ENCODE data around the gene UNC13D. TPM values are rescaled to one million over a fixed set of nuclear protein-coding genes. Genes with fewer than 3 reads are reported as not detected.
A peak's percentile ranks its signal among the peaks of the same experiment; 100 is the strongest.

UNC13D gene
- total RNA-seq, 4 donors from 2014 or later, result 10.5 to 53.1 (median 22.6) TPM

DNA sequence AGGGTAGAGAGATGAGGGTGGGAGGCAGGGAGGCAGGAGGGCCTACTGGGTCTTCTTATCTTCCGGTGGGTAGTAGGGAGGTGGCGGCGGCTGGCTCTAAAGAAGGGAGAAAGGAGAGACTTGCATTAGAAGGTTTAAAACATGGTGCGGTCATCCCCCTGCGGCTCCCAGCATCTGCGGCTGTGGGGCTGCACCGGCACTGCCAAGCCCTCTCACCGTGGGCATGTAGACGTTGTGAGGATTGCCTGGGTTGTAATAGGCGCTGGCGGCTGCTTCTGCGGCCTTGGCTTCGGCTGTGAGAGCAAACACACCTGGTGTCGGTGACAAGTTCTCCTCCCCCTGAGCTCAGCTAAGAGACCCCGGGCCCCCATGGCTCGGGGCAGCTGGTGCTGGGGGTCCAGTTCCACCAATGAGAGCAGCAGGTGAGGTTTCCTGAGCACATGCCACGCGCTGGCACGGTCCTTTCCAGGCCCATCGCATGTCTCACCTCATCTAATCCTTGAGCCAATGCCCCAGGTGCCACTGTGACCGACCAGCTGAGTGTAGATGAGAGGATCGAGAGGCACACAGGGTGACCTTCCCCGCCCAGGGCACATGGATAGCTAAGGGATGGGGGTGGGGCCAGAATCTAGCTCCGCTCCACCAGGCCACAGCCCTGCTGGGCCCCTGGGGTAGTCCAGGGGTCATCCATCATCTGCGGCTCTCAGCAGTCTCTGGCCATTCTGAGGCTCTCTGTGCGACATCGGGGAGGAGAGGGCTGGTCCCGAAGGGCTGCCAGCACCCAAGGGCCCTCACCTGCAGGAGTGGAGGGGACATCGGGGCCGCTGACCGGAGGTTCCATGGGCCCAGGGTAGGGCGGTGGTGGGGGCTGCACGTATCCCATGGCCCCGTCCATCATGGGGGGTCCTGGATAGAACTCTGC, 2.7 kb upstream of the UNC13D start:
- H3K9me3 ChIP-seq, result no peaks in the 10 kb centered on the region
- peaks cover 0 to 77% (median 23%) of the 10 kb centered on the region in 4 donors for H3K4me1 ChIP-seq
- no peak overlapping the region for H3K4me3 ChIP-seq
- no peak for DNase-seq (ENCODE audit: low spot score in 2 of 2)
- WGBS, 2 donors, result 86% methylated on average over 26 to 33 of the region's 34 CpGs
- H3K27ac ChIP-seq, result peak overlapping the region in 3 of 4 donors; percentile 34 to 79 (median 66)
- no peaks in the 10 kb centered on the region for H3K27me3 ChIP-seq
- TF ChIP-seq POLR2A (IDR thresholded peaks at IDR 0.05) (no peak), EP300 (IDR thresholded peaks at IDR 0.05) (no peak)
- H3K36me3 ChIP-seq, result peaks cover 0 to 89% (median 52%) of the 10 kb centered on the region in 3 donors

DNA sequence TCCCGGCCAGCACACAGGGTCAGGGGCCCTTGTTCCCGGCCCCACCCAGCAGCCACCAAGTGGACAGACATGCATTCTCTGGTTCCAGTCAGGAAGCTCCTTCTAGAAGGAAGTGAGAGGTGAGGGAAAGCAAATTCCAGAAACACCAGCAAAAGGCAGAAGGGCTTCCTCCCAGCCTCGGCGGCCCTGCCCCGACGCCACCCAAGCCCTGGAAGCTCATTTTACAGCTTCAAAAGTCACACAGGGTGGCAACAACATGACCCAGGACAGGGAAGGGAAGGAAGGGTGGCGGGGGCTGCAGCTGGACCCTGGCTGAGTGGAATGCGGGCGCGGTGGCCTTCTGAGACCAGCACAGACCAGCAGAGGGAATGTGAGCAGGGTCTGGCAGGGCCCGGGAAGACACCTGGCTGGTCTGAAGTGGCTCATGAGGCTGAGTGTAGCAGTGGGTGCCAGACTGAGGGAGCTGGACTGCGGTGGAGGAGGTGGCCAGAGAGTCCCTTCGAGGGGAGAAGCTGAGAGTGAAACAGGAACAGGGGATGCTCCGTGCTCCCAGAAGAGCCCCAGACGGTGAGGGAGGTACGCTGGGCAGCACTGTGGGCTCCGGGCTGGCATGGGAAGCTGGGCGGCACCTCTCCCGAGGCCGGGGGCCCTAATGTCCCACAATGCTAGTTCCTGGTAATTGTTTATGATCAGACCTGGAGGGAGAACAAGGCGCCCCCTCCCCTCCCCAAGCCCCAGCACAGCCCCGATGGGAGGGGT, 1.9 kb upstream of the UNC13D start:
- peak overlapping the region; percentile 23 to 85 (median 80) for H3K27ac ChIP-seq
- H3K4me1 ChIP-seq, result peaks cover 0 to 69% (median 19%) of the 10 kb centered on the region in 4 donors
- H3K36me3 ChIP-seq, result peaks cover 0 to 83% (median 48%) of the 10 kb centered on the region in 3 donors
- H3K27me3 ChIP-seq, result no peaks in the 10 kb centered on the region
- TF ChIP-seq POLR2A (IDR thresholded peaks at IDR 0.05) (no peak), EP300 (IDR thresholded peaks at IDR 0.05) (no peak)
- TF ChIP-seq, protein P1, sequence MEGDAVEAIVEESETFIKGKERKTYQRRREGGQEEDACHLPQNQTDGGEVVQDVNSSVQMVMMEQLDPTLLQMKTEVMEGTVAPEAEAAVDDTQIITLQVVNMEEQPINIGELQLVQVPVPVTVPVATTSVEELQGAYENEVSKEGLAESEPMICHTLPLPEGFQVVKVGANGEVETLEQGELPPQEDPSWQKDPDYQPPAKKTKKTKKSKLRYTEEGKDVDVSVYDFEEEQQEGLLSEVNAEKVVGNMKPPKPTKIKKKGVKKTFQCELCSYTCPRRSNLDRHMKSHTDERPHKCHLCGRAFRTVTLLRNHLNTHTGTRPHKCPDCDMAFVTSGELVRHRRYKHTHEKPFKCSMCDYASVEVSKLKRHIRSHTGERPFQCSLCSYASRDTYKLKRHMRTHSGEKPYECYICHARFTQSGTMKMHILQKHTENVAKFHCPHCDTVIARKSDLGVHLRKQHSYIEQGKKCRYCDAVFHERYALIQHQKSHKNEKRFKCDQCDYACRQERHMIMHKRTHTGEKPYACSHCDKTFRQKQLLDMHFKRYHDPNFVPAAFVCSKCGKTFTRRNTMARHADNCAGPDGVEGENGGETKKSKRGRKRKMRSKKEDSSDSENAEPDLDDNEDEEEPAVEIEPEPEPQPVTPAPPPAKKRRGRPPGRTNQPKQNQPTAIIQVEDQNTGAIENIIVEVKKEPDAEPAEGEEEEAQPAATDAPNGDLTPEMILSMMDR (IDR thresholded peaks at IDR 0.05), result no peak
- no peak overlapping the region for H3K4me3 ChIP-seq
- 66 to 76% methylated on average over 22 of the region's 22 CpGs for WGBS, 2 donors
- no peaks in the 10 kb centered on the region for H3K9me3 ChIP-seq
- no peak for DNase-seq (ENCODE audit: low spot score in 2 of 2)

DNA sequence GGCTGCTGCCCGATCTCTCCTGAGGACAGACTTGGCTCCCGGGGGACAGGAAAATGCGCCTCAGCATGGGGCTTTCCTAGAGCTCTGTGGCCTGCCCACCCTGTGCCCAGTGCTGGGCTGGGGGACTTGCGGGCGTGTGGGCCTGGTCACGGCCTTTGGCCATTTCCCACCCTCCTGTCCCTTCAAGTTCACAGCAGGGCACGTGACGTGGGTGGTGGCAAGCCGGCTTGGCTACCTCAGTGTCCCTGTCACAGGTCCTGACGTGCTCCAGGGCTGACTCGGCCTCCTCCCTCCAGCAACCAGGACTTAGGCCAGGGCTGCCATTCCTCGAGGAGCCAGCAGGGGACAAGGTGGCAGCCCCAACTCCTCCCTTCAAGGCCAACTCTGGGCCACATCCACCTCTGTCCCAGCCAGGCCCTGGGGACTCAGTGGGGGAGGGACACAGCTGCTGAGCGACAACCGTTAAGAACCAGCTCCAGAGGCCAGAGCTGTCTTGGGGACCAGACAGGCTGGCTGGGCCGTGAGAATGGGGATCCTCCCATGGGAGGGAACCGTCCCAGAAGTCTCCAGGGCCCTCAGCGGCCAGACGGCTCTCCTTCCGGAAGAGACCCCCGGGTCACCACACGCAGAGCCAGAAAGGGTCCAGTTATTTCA, 981 bp upstream of the UNC13D start:
- Histone ChIP-seq H3K4me1 (peaks cover 0 to 59% (median 19%) of the 10 kb centered on the region in 4 donors), H3K27ac (peak overlapping the region; percentile 36 to 85 (median 80)), H3K9me3 (no peaks in the 10 kb centered on the region), H3K4me3 (no peak overlapping the region), H3K36me3 (peaks cover 0 to 81% (median 39%) of the 10 kb centered on the region in 3 donors), H3K27me3 (no peaks in the 10 kb centered on the region)
- DNase-seq (ENCODE audit: low spot score in 2 of 2), result peak; percentile 59 to 66
- TF ChIP-seq POLR2A (IDR thresholded peaks at IDR 0.05) (no peak), EP300 (IDR thresholded peaks at IDR 0.05) (peak in 1 of 2 donors; percentile 32)
- TF ChIP-seq, protein P1 (IDR thresholded peaks at IDR 0.05), result peak; percentile 73 to 89 (median 83)
- 39 to 43% methylated on average over 9 to 21 of the region's 21 CpGs for WGBS, 2 donors

DNA sequence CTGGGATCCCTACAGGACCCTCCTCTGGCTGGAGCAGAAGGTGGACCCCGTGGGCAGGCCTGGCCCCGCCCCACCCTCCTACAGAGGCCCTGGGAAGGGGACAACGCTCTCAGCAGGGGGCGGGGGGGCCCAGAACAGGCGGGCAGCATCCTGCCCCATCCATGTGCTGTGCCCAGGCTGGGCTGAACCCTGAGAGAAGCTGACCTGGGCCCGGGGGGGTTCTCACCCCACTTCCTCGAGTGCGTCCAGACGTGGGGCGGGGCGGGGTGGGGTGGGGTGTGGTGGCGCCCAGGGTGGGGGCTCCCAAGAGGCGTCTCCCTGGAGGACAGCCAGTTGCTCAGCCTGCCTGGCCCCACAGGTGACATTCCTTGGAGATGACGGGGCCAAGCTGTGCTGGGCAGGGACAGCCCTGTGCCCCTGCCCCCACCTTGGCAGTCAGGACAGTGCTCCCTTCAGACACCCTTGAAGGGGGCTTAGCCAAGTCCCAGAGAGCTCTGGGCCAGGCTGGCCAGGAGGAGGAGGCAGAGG, 390 bp upstream of the UNC13D start:
- Histone ChIP-seq H3K4me1 (peaks cover 0 to 54% (median 19%) of the 10 kb centered on the region in 4 donors), H3K4me3 (peak overlapping the region in 3 of 4 donors; percentile 15 to 36 (median 32)), H3K36me3 (peaks cover 0 to 81% (median 33%) of the 10 kb centered on the region in 3 donors), H3K27me3 (no peaks in the 10 kb centered on the region), H3K27ac (peak overlapping the region; percentile 36 to 85 (median 80)), H3K9me3 (no peaks in the 10 kb centered on the region)
- DNase-seq (ENCODE audit: low spot score in 2 of 2), result no peak
- TF ChIP-seq, protein P1 (IDR thresholded peaks at IDR 0.05), result no peak
- no peak for TF ChIP-seq EP300 (IDR thresholded peaks at IDR 0.05)
- TF ChIP-seq POLR2A (IDR thresholded peaks at IDR 0.05), result no peak
- 48 to 53% methylated on average over 8 to 14 of the region's 14 CpGs for WGBS, 2 donors
